GM12878 (cell line): ENCODE data around the gene APBB1IP. TPM values are rescaled to one million over a fixed set of nuclear protein-coding genes. Genes with fewer than 3 reads are reported as not detected.
A peak's percentile ranks its signal among the peaks of the same experiment; 100 is the strongest.

Source experiments
- ATAC-seq: fragments of 200-7000 bp; cut with Tn5 transposase; 3 replicates; pipeline ENCODE4 v1.9.1; 2020; ENCODE audit warnings: mild to moderate bottlenecking, moderate library complexity
- BruUV-seq: library from RNA; stranded (reverse); fragments of 400-500 nt; replicated peaks from 2 replicates; lab custom pipeline; 2021; lab: Mats Ljungman, UMichigan
- CTCF ChIA-PET: fragments of 300-600 bp; sonication (Branson Sonifier 250); formaldehyde crosslinking; extraction: SDS; loops from one replicate; lab custom pipeline; 2021; ENCODE audit warnings: inconsistent platforms; lab: Yijun Ruan, JAX
- POLR2A ChIA-PET: fragments of 350-600 bp; formaldehyde crosslinking; extraction: SDS; loops from one replicate; lab custom pipeline; 2021; ENCODE audit warnings: inconsistent platforms; lab: Charles Lee
- RAD21 ChIA-PET: fragments of 300-600 bp; sonication (Branson Sonifier 250); formaldehyde crosslinking; loops from one replicate; lab custom pipeline; 2023; ENCODE audit warnings: antibody characterized with exemption; ENCODE audit not compliant: unreplicated experiment; lab: Charles Lee
- SMC1A ChIA-PET: fragments of 300-600 bp; sonication (Branson Sonifier 250); formaldehyde crosslinking; loops from one replicate; lab custom pipeline; 2023; ENCODE audit not compliant: unreplicated experiment, uncharacterized antibody; lab: Charles Lee
- DNase-seq: peaks from one replicate; pipeline ENCODE4 v3.0.0-alpha.2; 2011; ENCODE audit warnings: low read depth, low spot score
- FAIRE-seq: peaks from 3 replicates; lab custom pipeline; 2011; peaks lifted over from hg19 to GRCh38; lab: Jason Lieb, UNC
- H2AFZ ChIP-seq: 2 replicates; pipeline ENCODE4 v1.6.0; 2011; ENCODE audit warnings: low read depth, low read length, control low read depth; ENCODE audit not compliant: control insufficient read depth
- H3K27ac ChIP-seq: 2 replicates; pipeline ENCODE4 v1.5.1; 2011; ENCODE audit warnings: control low read depth; ENCODE audit not compliant: control insufficient read depth, insufficient read depth
- H3K27me3 ChIP-seq, 2 experiments: replicated peaks in 1 of 2; 2 replicates each; pipeline versions ENCODE4 v1.6.0 to v1.6.1; 2011; ENCODE audit warnings: low read length in 1 of 2; ENCODE audit not compliant: control insufficient read depth in 2 of 2, insufficient read depth in 2 of 2
- H3K36me3 ChIP-seq, 2 experiments: 2 replicates each; pipeline ENCODE4 v1.5.1; 2011; ENCODE audit warnings: low read length in 1 of 2; ENCODE audit not compliant: control insufficient read depth in 2 of 2, insufficient read depth in 2 of 2
- H3K4me1 ChIP-seq: 2 replicates; pipeline ENCODE4 v1.6.1; 2011; ENCODE audit warnings: mild to moderate bottlenecking, low read length, moderate library complexity, mixed read lengths; ENCODE audit not compliant: control insufficient read depth, insufficient read depth
- H3K4me2 ChIP-seq: 2 replicates; pipeline ENCODE4 v1.6.0; 2011; ENCODE audit warnings: control low read depth; ENCODE audit not compliant: control insufficient read depth, insufficient read depth
- H3K4me3 ChIP-seq: fragments of 200-600 bp; sonication (generic); 2 replicates; pipeline ENCODE4 v1.5.1; 2016
- H3K79me2 ChIP-seq: 2 replicates; pipeline ENCODE4 v1.6.0; 2011; ENCODE audit warnings: low read length; ENCODE audit not compliant: control insufficient read depth, insufficient read depth
- H3K9ac ChIP-seq: 2 replicates; pipeline ENCODE4 v1.8.0; 2011; ENCODE audit warnings: low read length, control low read depth, mixed read lengths; ENCODE audit not compliant: control insufficient read depth, insufficient read depth
- H3K9me3 ChIP-seq: replicated peaks from 3 replicates; pipeline ENCODE4 v1.5.1; 2011; ENCODE audit warnings: mild to moderate bottlenecking, low read length; ENCODE audit not compliant: control insufficient read depth, insufficient read depth
- H4K20me1 ChIP-seq: 2 replicates; pipeline ENCODE4 v1.6.0; 2011; ENCODE audit not compliant: control insufficient read depth, insufficient read depth
- ATF2 ChIP-seq: IDR thresholded peaks from 2 replicates; pipeline ENCODE4 v1.6.1; 2012; ENCODE audit warnings: low read length, inconsistent platforms
- ATF3 ChIP-seq: IDR thresholded peaks from 2 replicates; pipeline ENCODE4 v1.6.1; 2011; ENCODE audit warnings: low read depth, mild to moderate bottlenecking, low read length, moderate library complexity, borderline replicate concordance; ENCODE audit errors: extremely low read depth
- BRCA1 ChIP-seq: IDR thresholded peaks from 2 replicates; pipeline ENCODE4 v1.6.1; 2011; ENCODE audit warnings: low read depth, low read length, improper control_type of control experiment
- EP300 ChIP-seq, 2 experiments: fragments of 150-350 bp in 1 of 2; IDR thresholded peaks; 2 replicates each; pipeline ENCODE4 v1.6.1; 2011 to 2012; ENCODE audit warnings: low read depth in 2 of 2, low read length in 2 of 2, borderline replicate concordance in 1 of 2, improper control_type of control experiment in 1 of 2, inconsistent platforms in 1 of 2; ENCODE audit not compliant: control insufficient read depth in 1 of 2
- ETV6 ChIP-seq, 2 experiments: fragments of 450-650 bp in 1 of 2; IDR thresholded peaks in 1 of 2; conservative IDR thresholded peaks in 1 of 2; 2 replicates each; pipeline ENCODE4 v1.6.1; 2014; ENCODE audit warnings: antibody characterized with exemption in 1 of 2, borderline replicate concordance in 1 of 2, low read depth in 1 of 2, mild to moderate bottlenecking in 1 of 2, moderate library complexity in 1 of 2
- IKZF1 ChIP-seq: fragments of 450-650 bp; conservative IDR thresholded peaks from 2 replicates; pipeline ENCODE4 v1.6.1; 2017; ENCODE audit warnings: antibody characterized with exemption, mild to moderate bottlenecking
- KAT2A ChIP-seq: conservative IDR thresholded peaks from 2 replicates; pipeline ENCODE4 v1.6.1; 2011; ENCODE audit warnings: low read depth, low read length; ENCODE audit not compliant: control insufficient read depth
- PML ChIP-seq: IDR thresholded peaks from 2 replicates; pipeline ENCODE4 v1.6.1; 2012; ENCODE audit warnings: low read length, inconsistent platforms
- RUNX3 ChIP-seq: IDR thresholded peaks from 2 replicates; pipeline ENCODE4 v1.6.1; 2012; ENCODE audit warnings: low read length, inconsistent platforms
- SMAD1 ChIP-seq: fragments of 450-650 bp; IDR thresholded peaks from 2 replicates; pipeline ENCODE4 v1.6.1; 2018; ENCODE audit warnings: mild to moderate bottlenecking, low read depth; ENCODE audit not compliant: partially characterized antibody
- SPI1 ChIP-seq: IDR thresholded peaks from 2 replicates; pipeline ENCODE4 v1.6.1; 2011; ENCODE audit warnings: low read depth, mild to moderate bottlenecking, low read length, moderate library complexity, borderline replicate concordance; ENCODE audit not compliant: insufficient read depth
- SUZ12 ChIP-seq: fragments of 200-600 bp; sonication (generic); IDR thresholded peaks from one replicate; pipeline ENCODE4 v1.6.1; 2018; ENCODE audit warnings: antibody characterized with exemption, mild to moderate bottlenecking; ENCODE audit not compliant: unreplicated experiment
- ZNF622 ChIP-seq: fragments of 450-650 bp; IDR thresholded peaks from 2 replicates; pipeline ENCODE4 v1.6.1; 2017; ENCODE audit warnings: mild to moderate bottlenecking, inconsistent platforms
- ZNF687 ChIP-seq: fragments of 450-650 bp; IDR thresholded peaks from 2 replicates; pipeline ENCODE4 v1.6.1; 2017; ENCODE audit warnings: mild to moderate bottlenecking, moderate library complexity
- WGBS: methylation state at CpG from one replicate; pipeline ENCODE4 v1.1.6; 2016; ENCODE audit warnings: low lambda C conversion rate; ENCODE audit not compliant: insufficient replicate concordance, insufficient coverage; ENCODE audit errors: missing lambda C conversion rate; 5-methylcytosine and 5-hydroxymethylcytosine counted together
- in situ Hi-C: fragments of 300-500 bp; cut with MboI; formaldehyde crosslinking; loops from 9 replicates; pipeline ENCODE4 v1.14.3; 2018; ENCODE audit warnings: mixed read lengths
- intact Hi-C: fragments of 100-400 bp; cut with micrococcal nuclease; formaldehyde crosslinking; loops from one replicate; pipeline ENCODE4 v1.14.2; 2022; ENCODE audit not compliant: unreplicated experiment
- polyA plus RNA-seq, 11 experiments: library from polyadenylated mRNA; depleted of rRNA in 4 of 11; unstranded in 6 of 11; stranded (reverse) in 5 of 11; fragments of >200 nt; fragmentation: Nextera tagmentation in 4 of 11; fragmentation: Illumina TruSeq in 1 of 11; extraction: Ambion mirVana in 4 of 11; extraction: Trizol in 1 of 11; gene quantifications; 1 replicate in 1 of 11; 2 replicates in 10 of 11; pipeline versions ENCODE4 v1.2.1 to v1.2.3, GENCODE V29; 2011 to 2016; ENCODE audit warnings: inconsistent platforms in 2 of 11, missing spikeins in 2 of 11, low read depth in 1 of 11
- total RNA-seq, 4 experiments: library from RNA; depleted of rRNA in 3 of 4; stranded (reverse); fragments of >200 nt in 3 of 4; fragmentation: Illumina TruSeq in 1 of 4; extraction: Trizol in 1 of 4; gene quantifications; 2 replicates each; pipeline versions ENCODE4 v1.2.1 to v1.2.3, GENCODE V29; 2013 to 2021

Gene APBB1IP
- total and polyA plus RNA-seq, 10 of the 15 experiments (the other 5 are each of a cell fraction or from before 2014, with no cell fraction given): 7.3 to 67.4 (median 19.9) TPM

GRCh38 chr10:26481914-26482550 is 43.9 kb downstream of the APBB1IP start:
- Histone ChIP-seq H3K4me2 (peak overlapping the region; percentile 81), H3K27ac (peak overlapping the region; percentile 81), H3K36me3 (peaks cover 0 to 5% of the 10 kb centered on the region in 2 experiments; a peak in 2 of 4 replicates), H3K79me2 (peaks cover 76% of the 10 kb centered on the region), H3K9me3 (no peaks in the 10 kb centered on the region), H2AFZ (peak overlapping the region; percentile 67; the same call in 1 of the 2 replicates), H3K4me1 (peaks cover 41% of the 10 kb centered on the region), H3K27me3 (no peaks in the 10 kb centered on the region), H4K20me1 (no peaks in the 10 kb centered on the region), H3K4me3 (peak overlapping the region; percentile 54; the same call in 1 of the 2 replicates), H3K9ac (peak overlapping the region; percentile 58)
- WGBS: 14% methylated on average over 8 of the region's 8 CpGs
- ChIA-PET RAD21 (interaction anchor here (0.9 to 2.7 kb wide), 3 partner anchors 11 to 35 kb away, joined by 3 to 9 read pairs (median 3); no protein-coding TSS in a partner anchor), POLR2A (interaction anchor here (0.7 to 2.5 kb wide), 5 partner anchors 9 to 158 kb away, joined by 3 to 19 read pairs (median 5); no protein-coding TSS in a partner anchor), CTCF (interaction anchor here (0.8 to 1.8 kb wide), 4 partner anchors 9 to 148 kb away, joined by 3 to 7 read pairs (median 5); no protein-coding TSS in a partner anchor), SMC1A (interaction anchor here (0.9 to 2.8 kb wide), 8 partner anchors 11 to 73 kb away, joined by 3 to 22 read pairs (median 10); partner anchors contain the start of gene APBB1IP)
- in situ Hi-C loops: no loop called here
- no TSS peak for BruUV-seq
- DNase-seq (no peak), ATAC-seq (peak; percentile 46), FAIRE-seq (peak; percentile 38)
- intact Hi-C loops: loop anchor here (5.0 kb wide), 1 partner anchor 60 kb away; no protein-coding TSS in a partner anchor
- TF ChIP-seq IKZF1 (no peak), SPI1 (peak; percentile 84), PML (no peak), BRCA1 (no peak), EP300 (IDR thresholded peaks at IDR 0.05; ENCODE audit: borderline replicate concordance in 1 of 2, control insufficient read depth in 1 of 2, low read depth in 2 of 2, low read length in 2 of 2) (0 out of 4 replicates have a peak, but pooled peaks of 1 of the 2 experiments have one; percentile 18), ETV6 (conservative IDR thresholded peaks at IDR 0.05 in 1 of 2, IDR thresholded peaks at IDR 0.05 in 1 of 2; ENCODE audit: borderline replicate concordance in 1 of 2, low read depth in 1 of 2) (peak in 1 of 2 experiments; percentile 39; a peak in 1 of 4 replicates), SMAD1 (no peak), SUZ12 (no peak), ATF3 (no peak), ZNF622 (no peak), KAT2A (no peak), ZNF687 (0 out of 2 replicates have a peak, but pooled peaks have one; percentile 41), RUNX3 (peak; percentile 48), ATF2 (no peak)
